HCT116 (cell line): ENCODE results near the gene PLA2R1.

Experiments
- CTCF ChIP-seq, 3 experiments: fragments of 200-600 bp in 1 of 3; sonication (generic) in 1 of 3; IDR thresholded peaks in 2 of 3; conservative IDR thresholded peaks in 1 of 3; 2 replicates each; pipeline ENCODE4 v1.5.1; 2012 to 2017; ENCODE audit warnings: low read depth in 2 of 3, low read length in 2 of 3, antibody characterized with exemption in 1 of 3, borderline replicate concordance in 1 of 3, control low read depth in 1 of 3, mild to moderate bottlenecking in 1 of 3, mixed read lengths in 1 of 3, mixed run types in 1 of 3, moderate library complexity in 1 of 3; ENCODE audit not compliant: insufficient read depth in 1 of 3
- EZH2 ChIP-seq: fragments of 200-600 bp; sonication (generic); IDR thresholded peaks from 2 replicates; pipeline ENCODE4 v1.6.1; 2017; ENCODE audit warnings: antibody characterized with exemption, mixed run types
- POLR2A ChIP-seq: IDR thresholded peaks from 2 replicates; pipeline ENCODE4 v1.7.0; 2011; ENCODE audit warnings: borderline replicate concordance; ENCODE audit not compliant: insufficient read depth, insufficient read length; ENCODE audit errors: extremely low read depth
- YY1 ChIP-seq: IDR thresholded peaks from 2 replicates; pipeline ENCODE4 v1.6.1; 2011; ENCODE audit warnings: low read length, low read depth, moderate library complexity, mild to moderate bottlenecking; ENCODE audit not compliant: insufficient replicate concordance; ENCODE audit errors: extremely low read depth
- ZNF274 ChIP-seq: fragments of 200-500 bp; sonication (Bioruptor generic); IDR thresholded peaks from 2 replicates; pipeline ENCODE4 v1.6.1; 2014; ENCODE audit warnings: mild to moderate bottlenecking, low read depth, low read length, inconsistent platforms
- TF ChIP-seq, protein P1 (sequence below): IDR thresholded peaks from 2 replicates; pipeline ENCODE4 v1.6.1; 2011; ENCODE audit warnings: mild to moderate bottlenecking, low read length, moderate library complexity; ENCODE audit not compliant: insufficient replicate concordance; ENCODE audit errors: extremely low read depth

- TF ChIP-seq ZNF274 (no peak), EZH2 (no peak), CTCF (IDR thresholded peaks at IDR 0.05 in 2 of 3, conservative IDR thresholded peaks at IDR 0.05 in 1 of 3; ENCODE audit: borderline replicate concordance in 1 of 3, insufficient read depth in 1 of 3, low read depth in 2 of 3, low read length in 2 of 3) (no peak), POLR2A (no peak), YY1 (no peak)
- TF ChIP-seq, protein P1, sequence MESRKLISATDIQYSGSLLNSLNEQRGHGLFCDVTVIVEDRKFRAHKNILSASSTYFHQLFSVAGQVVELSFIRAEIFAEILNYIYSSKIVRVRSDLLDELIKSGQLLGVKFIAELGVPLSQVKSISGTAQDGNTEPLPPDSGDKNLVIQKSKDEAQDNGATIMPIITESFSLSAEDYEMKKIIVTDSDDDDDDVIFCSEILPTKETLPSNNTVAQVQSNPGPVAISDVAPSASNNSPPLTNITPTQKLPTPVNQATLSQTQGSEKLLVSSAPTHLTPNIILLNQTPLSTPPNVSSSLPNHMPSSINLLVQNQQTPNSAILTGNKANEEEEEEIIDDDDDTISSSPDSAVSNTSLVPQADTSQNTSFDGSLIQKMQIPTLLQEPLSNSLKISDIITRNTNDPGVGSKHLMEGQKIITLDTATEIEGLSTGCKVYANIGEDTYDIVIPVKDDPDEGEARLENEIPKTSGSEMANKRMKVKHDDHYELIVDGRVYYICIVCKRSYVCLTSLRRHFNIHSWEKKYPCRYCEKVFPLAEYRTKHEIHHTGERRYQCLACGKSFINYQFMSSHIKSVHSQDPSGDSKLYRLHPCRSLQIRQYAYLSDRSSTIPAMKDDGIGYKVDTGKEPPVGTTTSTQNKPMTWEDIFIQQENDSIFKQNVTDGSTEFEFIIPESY, result no peak
Observed at GRCh38 chr2:160057356-160057755, 5.1 kb downstream of the PLA2R1 start.
